CD4-positive, alpha-beta T cell treated with Interleukin-17A for 1 hour (primary cell): ENCODE results near the gene DUSP28.
A peak's percentile ranks its signal among the peaks of the same experiment; 100 is the strongest.
"Not testable (repeated sequence)": the region's sequence is repeated elsewhere in the genome, so short reads cannot be mapped to it uniquely, and the experiment has no call there.

Experiments used
- DNase-seq: peaks from one replicate; pipeline ENCODE4 v3.0.0-alpha.2; 2020

Gene DUSP28, protein sequence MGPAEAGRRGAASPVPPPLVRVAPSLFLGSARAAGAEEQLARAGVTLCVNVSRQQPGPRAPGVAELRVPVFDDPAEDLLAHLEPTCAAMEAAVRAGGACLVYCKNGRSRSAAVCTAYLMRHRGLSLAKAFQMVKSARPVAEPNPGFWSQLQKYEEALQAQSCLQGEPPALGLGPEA

DNA sequence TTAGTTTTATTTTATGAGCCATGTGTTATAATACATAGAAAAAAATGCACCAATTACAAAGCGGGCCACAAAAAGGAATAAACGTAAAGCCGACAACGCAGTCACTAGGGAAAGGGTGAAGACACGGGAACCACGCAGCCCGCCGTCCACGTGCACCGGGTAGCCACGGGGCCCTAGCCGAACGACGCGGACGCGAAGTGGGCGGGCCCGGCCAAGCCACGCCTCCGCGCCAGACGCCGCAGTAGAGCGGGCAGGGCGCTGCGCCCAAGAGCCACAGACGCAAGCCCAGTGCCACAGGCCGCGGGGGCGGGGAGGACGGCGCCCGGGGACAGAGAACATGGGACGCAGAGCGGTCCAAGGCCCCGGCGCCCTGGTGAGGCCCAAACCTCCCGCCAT lies at the start of gene DUSP28:
Gene DUSP28 (plus strand): TSS at position 274 of the 396 bp plus-strand sequence. CDS start 328 bp downstream, outside the sequence.
- peak; percentile 92 for DNase-seq

DNA sequence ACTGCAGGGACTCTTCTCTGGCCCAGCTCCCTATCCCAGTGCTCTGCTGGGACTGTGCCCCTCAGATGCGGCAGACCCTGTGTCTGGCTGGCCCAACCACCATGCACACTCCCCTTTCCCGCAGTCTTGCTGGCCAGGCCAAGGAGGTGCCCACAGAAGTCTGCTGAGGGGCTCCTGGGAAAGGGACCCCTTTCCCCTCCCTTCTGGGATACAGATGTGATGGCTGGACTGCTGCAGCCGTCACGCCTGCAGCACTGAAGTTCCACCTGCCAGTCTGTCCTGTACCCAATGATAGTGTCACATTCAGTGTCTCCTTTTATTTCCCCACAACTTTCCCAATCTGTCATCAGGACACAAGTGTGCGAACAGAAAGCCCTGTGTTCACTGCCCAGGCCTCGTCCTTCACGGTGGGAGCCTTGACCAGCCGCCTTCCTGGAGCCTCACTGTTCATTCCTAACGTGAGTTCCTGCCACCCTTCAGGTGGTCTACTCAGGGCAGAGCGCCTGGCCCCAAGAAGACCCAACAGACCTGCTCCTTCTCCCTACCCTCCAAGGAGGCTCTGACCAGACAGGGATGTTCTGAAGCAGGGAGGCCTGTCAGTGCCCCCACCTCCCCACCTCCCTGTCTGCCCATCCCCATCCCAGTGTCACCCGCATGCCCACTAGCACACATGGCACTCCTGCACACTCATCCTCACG lies 49.5 kb upstream of the DUSP28 start:
- no peak for DNase-seq

DNA sequence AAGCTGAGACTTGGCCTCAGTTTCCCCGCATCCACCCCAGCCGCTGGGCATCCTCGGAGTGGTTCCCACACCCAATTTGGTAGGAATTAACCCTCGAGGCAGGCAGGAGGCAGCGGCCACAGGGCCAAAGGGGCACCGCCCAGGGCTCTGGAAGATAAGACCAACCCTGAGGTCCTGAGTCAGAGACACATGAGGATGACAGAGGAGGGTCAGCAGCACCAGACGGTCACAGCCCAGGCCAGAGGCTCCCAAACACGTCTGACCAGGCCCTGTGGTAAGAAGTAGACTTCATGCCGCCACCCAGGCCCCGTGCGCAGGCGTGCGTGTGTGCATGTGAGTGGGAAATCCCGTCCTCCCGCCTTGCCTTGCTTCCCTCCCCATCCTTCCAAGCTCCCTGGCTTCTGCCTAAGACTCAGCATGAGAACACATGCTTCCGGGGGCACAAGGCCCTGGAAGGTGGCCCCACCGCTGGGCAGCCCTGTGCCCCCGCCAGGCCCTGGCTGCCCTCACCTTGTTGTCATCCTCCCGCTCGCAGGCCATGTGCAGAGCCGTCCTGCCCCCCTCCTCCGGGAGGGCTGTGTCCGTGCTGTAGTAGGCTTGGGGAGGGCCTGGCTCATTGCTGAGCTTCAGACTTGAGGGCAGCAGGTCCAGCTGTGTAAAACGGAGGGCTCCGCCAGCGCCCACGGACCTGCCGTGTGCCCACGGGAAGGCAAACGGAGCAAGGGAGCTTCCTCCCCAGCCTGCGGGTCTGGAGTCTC lies 48.6 kb upstream of the DUSP28 start:
- DNase-seq = no peak

DNA sequence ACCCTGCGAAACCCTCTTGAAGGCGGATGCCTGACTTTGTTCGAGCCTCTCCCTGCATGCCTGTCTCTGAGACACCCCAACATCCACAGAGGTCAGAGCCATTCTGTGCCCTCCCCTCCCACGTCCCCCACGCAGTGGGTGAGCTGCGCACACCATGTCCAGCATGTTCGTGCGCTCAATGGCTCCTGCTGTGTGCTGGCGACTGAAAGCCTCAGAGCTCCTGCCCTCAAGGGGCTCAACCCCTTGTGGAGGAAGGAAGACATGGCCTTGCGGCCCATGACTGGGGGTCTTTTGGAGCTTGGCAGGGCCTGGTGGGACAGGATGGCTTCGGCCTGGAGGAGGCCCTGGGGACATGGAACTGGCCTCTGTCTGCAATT lies 48.1 kb upstream of the DUSP28 start:
- DNase-seq = no peak

DNA sequence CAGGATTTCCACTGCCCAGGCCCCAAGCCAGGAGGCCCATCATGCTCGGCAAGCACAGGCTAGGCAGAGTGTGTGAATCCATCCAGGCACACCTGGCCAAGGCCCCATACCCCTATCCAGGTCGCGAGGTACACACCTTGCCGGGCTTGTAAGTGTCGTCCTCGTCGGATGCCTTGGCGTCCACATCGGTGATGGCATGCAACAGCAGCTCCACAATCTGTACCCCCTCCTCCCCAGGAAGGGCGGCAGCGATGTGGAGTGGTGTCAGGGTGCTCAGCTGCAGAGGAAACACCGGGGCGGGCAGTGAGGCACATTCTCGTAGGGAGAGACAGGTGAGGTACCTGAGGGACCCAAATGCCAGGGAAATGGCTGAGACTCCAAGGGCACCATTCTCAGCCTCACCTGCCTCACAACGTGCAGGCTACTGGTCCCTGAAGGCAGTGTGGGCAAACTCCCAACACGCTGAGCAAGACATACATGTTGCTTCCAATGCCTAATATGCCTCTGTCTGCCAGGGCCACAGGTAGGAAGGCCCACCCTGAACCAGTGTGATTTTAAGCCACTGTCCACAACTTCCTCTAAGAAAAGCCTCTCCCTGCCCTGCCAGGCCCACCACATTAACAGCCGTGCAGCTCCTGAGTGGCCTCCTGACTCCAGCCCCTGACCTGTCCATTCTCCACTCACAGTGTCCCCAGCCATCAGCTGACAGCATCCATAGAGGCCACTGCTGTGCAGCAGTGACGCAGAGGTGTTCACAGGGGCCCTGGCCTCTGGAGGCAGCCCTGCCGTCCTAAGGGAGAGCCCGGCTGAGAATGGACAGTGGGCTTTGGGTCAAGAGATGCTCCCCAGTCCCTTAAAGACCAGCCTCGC lies 47.3 kb upstream of the DUSP28 start:
- no peak for DNase-seq

DNA sequence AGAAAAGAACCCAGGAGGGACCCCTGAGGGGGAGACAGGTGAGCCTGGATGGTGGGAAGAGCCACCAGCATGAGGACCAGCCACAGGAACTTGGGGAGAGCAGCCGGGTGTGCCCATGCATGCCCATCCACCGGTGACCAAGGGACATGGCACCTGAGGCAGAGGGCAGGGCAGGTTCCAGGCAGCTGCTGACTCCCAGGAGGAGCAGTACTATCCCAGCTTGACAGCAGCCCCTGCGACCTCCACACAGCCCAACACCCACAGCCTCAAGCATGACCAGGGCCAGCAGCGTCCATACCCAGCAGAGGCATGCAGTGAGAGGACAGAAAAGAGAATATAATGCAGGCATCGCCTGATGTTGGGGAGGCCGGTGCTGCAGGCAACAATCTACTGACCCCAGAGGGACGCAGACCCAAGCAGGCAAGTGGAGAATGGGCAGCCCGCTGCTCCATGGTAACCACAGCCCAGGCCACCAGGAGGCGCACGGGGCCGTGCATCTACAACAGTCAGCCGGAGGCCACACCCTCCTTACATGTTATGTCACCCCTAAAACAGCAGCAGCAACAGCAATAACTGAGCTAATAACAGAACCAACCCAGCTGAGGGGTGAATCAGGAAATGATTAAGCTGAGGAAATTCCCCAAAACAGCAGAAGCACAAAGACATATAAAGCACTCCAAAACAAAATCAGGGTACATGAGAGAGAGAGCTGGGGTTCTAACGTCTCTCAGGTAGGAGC lies 46.4 kb upstream of the DUSP28 start:
- DNase-seq = peak; percentile 87

DNA sequence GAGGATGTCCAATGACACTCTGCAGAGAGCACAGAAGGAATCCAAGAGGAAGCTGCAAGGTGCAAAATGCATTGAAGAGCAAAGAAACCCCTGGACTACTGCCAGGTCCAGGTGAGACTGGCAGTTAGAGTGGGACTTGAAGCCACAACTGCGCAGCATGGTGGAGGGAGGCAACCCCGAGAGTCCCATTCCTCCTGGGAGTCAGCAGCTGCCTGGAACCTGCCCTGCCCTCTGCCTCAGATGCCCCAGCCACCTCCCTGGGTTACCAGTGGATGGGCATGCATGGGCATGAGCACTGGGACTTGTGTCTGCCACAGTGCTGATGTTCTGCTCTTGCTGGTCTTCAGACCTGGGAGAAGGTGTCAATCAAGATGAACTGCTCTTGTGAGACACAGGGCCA lies 45.5 kb upstream of the DUSP28 start:
- DNase-seq = no peak

DNA sequence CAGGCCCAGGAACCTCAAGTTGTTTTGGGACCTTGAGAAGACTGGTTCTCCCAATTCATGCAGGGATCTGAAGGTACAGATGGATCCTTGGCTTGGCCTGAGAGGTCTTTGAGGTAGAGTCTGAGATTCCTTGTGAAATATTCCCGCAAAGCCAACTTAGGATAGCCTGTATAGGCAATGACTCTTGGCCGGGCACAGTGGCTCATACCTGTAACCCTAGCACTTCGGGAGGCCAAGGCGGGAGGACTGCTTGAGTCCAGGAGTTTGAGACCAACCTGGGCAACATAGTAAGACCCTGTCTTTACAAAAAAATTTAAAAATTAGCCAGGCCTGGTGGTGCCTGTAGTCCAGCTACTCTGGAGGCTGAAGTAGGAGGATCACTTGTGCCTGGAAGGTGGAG lies 42.8 kb upstream of the DUSP28 start:
- DNase-seq = no peak

DNA sequence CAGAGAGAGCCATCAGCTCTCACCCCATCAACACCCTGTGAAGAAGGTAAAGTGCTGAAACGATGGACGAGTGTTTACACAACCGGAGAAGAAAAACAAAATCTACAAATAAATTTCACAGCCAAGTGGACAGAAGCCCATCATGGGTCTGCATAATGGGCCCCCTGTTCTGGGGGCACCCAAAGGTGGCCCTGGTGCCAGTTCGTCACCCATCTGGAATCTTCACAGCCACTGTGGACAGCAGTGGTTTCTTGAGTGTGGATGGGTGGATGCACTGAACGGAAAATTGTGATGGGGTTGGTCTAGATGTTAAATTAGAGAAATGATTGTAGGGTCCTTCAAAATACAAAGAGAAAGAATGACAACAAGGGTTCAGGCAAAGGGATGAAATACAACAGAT lies 41.2 kb upstream of the DUSP28 start:
- no peak for DNase-seq

DNA sequence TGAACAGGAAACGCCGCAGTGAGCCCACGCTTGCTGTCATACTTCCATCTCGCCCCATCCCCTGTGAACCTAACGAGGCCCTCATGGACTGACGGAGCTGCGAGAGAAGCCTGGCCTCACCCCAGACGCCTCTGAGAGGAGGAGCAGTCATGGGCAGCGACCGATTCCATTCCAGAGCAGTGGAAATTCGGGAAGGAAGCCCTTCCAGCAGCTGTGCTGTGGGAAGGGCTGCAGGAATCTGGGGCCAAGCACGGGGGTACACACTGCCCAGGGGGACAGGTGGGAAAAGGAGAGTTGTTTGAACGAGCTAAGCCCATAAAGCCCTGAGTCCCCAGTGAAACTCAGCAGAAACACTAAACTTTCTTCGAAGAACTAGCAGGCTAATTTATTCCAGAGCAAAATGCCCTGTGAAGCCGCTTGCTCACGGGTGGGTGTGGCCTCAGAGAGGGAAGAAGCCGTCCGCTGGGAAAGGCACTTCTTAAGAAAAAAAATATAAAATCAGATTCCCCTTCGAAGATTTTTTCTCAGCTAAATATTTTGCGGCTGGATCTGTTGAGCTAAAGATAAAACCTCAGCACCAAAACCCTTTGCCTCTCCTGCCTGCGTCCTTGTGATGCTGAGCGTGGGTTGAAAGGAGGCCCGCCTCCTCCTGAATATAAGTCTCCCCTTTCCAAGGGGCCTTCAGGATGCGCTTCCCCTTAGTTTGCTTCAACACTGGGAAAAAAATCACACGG lies 40.6 kb upstream of the DUSP28 start:
- no peak for DNase-seq

DNA sequence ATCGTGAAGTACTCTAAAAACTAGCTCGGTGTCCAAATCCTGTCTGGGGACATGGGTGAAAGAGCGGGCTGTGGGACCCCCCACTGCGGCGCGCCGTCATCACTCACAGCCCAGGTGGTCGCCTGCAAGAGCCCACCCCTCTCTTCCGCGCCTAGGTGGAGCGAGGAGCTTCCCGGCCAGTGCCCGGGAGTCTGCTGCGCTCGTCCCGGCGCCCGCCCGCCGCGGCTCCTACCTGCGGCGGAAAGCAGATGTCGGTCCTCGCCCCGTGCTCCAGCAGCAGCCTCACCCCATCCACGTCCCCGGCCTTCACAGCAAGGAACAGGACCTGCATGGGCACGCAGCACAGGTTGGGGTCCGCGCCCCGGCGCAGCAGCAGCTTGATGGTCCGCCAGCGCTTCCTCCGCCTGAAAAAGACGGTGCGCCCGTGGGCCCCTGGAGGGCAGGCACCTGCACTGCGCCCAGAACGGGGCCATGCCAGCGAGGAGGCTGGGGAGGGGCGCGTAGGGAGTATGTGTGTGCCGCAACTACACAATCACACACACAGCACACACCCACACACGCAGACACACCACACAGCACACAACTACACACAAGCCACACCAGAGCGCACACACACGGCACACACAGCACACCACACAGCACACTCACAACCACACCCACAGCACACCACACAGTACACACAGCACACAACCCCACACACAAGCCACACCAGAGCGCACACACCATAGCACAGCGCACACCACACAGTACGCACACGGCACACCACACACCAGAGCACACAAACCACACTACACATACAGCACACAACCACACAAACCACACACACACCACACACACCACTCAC lies 39.8 kb upstream of the DUSP28 start:
- DNase-seq = no peak

DNA sequence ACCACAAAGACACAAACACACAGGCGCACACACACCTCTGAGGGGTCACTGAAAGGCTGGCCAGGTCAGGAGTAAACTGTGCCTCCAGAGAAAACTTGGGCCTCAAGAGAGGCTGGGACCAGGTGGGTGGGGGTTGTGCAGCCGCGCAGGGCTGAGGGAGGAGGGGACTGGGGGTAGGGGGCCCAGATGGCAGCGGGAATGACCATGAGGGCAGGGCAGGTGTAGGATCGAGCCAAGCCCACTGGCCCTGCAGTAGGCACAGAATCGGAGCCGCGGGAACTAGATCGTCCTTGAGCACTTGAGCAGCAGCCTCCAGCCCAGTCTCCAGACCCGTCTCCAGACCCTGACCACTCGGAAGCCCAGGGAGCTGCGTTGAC lies 39.2 kb upstream of the DUSP28 start:
- DNase-seq = no peak

DNA sequence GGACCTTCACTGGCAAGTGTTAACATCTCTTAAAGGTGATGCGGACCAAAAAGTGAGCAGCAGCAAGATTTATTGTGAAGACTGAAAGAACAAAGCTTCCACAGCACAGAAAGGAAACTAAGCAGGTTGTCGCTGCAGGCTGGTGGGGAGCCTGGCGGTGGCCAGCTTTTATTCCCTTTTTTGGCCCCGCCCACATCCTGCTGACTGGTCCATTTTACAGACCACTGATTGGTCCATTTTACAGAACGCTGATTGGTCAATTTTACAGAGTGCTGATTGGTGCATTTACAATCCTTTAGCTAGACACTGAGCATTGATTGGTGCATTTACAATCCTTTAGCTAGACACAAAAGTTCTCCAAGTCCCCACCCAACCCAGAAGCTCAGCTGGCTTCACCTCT lies 38.3 kb upstream of the DUSP28 start:
- not testable (repeated sequence) for DNase-seq

DNA sequence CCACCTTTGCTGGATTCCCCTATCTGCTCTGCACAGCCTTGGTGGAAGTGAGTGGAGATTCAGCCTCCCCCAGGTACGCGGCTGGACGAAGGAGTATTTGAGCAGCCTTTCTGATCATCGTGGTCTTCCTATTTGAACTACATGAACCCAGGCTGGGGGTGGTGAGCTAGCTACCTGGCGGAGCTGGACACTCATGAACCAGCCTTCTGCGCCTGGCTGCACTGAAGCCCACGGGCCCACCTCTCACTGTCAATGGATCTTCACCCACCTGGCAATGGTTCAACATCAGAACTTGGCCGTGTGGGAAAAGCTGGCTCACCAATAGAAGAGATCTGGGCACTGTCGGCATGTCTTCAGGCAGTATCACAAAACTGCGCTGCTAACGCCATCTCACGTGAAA lies 37.8 kb upstream of the DUSP28 start:
- no peak for DNase-seq

DNA sequence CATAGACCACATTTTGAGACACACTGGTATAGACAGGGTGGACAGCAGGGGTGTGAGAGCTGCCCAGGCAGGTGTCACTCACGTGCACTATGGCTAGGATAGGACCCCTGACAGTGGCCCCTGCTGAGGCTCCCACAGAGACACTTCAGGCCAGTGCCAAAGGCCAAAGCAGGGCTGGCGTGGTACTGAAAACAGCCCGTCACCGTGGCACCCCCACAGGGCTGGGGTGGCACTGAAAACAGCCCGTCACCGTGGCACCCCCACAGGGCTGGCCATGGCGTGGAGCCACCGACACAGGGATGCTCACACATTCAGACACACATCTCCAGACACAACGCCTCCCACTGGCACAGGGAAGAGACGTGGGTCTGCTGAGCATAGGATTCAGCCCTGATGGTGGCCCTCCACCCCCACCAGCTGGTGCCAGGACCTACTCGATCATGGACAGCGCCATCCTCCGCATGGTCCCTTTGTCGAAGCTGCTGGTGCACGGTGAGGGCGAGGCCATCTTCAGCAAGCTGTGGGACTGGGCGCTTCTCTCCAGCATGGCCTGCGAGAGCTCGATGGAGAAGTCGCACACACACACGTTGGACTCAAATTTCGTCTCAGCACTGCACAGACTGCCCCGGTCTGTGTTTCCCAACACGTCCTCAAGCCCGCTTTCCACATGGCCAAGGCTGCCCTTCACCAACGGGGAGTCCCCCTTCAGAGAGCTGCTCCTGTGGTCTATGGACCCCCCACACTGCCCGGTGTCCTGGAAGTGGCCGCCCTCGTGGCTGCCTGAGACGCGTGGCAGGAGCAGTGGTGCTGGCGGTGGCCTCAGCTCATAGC lies 36.5 kb upstream of the DUSP28 start:
- DNase-seq = no peak

DNA sequence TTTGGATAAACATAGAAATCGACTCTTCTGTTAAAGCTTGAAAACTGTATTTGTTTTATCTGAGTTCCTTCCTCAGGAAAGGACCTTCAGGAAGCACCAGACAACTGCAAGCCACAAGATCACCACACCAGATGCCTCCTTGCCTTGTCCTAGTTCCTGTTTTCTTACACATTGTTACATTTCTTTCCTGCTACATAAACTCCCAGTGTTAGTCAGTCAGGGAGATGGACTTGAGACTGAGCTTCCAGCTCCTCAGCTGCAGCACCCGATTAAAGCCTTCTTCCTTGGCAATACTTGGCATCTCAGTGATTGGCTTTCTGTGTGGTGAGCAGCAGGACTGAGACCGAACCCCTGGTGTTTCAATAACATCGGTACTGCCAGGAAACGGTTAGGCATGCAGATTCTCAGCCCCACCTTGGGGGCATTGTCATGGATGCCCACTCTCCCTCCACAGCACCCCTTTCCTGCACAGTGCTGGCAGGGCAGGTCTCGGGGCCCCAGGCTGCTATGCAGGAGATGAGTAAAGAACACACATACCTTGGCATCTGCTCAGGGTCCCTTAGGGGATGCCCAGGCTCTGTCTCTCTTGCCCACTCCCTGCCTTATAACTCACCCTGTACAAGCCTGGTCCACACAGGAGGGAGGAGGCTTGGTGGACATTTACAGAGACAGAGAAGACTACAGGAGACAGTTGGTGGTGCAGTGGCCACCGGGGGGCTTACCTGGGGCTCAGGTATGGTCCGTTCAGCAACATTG lies 35.0 kb upstream of the DUSP28 start:
- DNase-seq = no peak

DNA sequence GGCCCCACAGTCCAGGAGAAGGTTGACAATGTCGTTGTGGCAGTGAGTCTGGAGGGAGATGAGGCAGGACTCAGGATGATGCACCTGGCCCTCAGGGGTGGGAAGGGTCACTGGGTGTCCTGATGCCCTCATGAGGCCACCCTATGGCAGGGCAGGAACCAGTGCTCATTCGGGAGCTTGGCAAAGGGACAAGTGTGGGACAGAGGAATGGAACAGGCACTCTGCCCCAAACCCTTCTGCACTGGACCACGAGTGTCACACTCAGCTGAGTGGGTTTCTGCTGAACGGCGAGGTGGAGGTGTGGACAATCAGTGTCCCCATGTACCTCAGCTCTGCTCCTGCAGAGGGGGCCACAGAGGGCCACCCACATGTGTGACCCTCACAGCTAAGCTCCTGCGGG lies 34.4 kb upstream of the DUSP28 start:
- no peak for DNase-seq

DNA sequence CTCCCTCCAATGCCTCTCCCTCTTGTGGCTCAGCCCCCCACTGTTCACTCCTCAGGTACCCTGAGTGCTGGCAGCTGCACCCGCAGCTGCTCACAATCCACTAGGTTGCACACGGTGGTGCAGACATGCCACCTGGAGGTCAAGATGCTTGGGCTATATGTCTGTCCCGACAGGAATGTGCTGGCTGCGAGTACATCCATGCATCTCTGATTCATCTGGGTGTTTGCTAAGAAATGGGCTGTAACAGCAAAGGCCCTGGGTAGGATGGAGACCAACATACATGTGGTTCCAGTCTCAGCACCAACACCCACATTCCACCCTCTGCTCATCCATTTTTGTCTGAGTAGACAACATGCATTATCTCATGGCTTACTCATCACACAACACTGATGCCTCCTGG lies 33.6 kb upstream of the DUSP28 start:
- no peak for DNase-seq

DNA sequence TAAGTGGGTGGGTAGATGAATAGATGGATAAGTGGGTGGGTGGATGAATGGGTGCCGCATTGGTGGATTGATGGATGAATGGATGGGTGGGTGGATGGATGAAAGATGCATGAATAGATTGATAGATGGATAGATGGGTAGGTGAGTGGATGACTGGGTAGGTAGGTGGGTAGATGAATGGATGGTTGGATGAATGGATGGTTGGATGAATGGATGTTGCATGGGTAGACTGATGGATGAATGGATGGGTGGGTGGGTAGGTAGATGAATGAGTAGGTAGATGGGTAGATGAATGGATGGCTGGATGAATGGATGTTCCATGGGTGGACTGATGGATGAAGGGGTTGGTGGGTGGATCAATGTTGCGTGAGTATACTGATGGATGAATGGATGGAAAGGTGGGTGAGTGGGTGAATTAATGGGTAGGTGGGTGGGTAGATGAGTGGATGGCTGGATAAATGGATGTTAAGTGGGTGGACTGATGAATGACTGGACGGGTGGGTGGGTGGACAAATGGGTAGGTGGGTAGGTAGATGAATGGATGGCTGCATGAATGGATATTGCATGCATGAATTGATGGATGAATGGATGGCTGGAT lies 32.9 kb upstream of the DUSP28 start:
- no peak for DNase-seq
